OCI-LY1 (cell line): ENCODE measurements around the gene COP1.

Source experiments
- EZH2 ChIP-seq: fragments of 200-600 bp; sonication (generic), shearing (Covaris generic); IDR thresholded peaks from 2 replicates; pipeline ENCODE4 v1.8.0; 2017; ENCODE audit warnings: borderline replicate concordance, mixed run types, mild to moderate bottlenecking, antibody characterized with exemption, low read length, moderate library complexity, mixed read lengths
- TF ChIP-seq, protein P1 (sequence below): fragments of 200-600 bp; sonication (generic), shearing (Covaris generic); IDR thresholded peaks from 2 replicates; pipeline ENCODE4 v1.5.1; 2017; ENCODE audit warnings: mild to moderate bottlenecking, antibody characterized with exemption, low read length, moderate library complexity, mixed read lengths

DNA sequence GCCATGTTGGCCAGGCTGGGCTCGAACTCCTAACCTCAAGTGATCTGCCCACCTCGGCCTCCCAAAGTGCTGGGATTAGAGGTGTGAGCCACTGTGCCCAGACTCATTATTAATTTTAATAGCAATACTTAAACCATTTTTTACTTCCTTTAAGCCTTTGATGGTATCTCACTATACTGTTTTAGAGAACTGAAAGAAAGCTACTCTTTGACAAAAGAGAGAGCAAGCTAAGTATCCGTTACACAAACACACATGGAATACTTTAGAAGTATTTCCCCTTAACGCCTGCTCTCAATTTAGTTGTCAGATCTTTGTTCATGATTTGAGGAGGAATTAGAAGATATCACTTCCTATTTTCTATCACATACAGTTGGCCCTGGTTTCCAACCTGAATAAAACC, 189.4 kb downstream of the COP1 start:
- no peak for TF ChIP-seq EZH2
- TF ChIP-seq, protein P1, sequence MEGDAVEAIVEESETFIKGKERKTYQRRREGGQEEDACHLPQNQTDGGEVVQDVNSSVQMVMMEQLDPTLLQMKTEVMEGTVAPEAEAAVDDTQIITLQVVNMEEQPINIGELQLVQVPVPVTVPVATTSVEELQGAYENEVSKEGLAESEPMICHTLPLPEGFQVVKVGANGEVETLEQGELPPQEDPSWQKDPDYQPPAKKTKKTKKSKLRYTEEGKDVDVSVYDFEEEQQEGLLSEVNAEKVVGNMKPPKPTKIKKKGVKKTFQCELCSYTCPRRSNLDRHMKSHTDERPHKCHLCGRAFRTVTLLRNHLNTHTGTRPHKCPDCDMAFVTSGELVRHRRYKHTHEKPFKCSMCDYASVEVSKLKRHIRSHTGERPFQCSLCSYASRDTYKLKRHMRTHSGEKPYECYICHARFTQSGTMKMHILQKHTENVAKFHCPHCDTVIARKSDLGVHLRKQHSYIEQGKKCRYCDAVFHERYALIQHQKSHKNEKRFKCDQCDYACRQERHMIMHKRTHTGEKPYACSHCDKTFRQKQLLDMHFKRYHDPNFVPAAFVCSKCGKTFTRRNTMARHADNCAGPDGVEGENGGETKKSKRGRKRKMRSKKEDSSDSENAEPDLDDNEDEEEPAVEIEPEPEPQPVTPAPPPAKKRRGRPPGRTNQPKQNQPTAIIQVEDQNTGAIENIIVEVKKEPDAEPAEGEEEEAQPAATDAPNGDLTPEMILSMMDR = no peak
